ENCODE data around the gene RIN3. TPM values are rescaled to one million over a fixed set of nuclear protein-coding genes. Genes with fewer than 3 reads are reported as not detected.

Gene RIN3
- total RNA-seq, 4 donors from 2014 or later = 15.4 to 53.6 (median 39.7) TPM

DNA sequence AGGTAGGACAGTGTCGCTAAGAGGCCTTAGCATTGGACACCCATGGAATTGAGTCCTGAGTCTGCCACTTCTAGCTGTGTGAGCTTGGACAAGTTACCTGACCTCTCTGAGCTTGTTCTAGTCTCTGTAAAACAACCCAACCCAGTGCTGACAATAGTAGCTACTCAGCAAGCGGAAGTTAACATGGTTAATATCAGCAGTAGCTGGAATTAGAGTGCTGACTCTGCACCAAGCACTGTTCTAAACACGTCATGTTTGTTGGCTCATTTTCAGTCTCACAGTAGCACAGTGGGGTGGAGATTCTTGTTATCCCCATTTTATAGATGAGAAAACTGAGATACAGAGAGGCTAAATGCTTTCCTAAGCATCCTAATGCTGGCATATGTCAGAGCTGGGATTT, 47.5 kb upstream of the RIN3 start:
- no peaks in the 10 kb centered on the region for H3K27me3 ChIP-seq
- peaks cover 0 to 4% (median 2%) of the 10 kb centered on the region in 4 donors for H3K9me3 ChIP-seq
- DNase-seq = no peak
- H3K4me1 ChIP-seq = no peaks in the 10 kb centered on the region
- no peak overlapping the region for H3K27ac ChIP-seq
- H3K4me3 ChIP-seq = no peak overlapping the region
- H3K36me3 ChIP-seq = no peaks in the 10 kb centered on the region
- TF ChIP-seq, protein P1, sequence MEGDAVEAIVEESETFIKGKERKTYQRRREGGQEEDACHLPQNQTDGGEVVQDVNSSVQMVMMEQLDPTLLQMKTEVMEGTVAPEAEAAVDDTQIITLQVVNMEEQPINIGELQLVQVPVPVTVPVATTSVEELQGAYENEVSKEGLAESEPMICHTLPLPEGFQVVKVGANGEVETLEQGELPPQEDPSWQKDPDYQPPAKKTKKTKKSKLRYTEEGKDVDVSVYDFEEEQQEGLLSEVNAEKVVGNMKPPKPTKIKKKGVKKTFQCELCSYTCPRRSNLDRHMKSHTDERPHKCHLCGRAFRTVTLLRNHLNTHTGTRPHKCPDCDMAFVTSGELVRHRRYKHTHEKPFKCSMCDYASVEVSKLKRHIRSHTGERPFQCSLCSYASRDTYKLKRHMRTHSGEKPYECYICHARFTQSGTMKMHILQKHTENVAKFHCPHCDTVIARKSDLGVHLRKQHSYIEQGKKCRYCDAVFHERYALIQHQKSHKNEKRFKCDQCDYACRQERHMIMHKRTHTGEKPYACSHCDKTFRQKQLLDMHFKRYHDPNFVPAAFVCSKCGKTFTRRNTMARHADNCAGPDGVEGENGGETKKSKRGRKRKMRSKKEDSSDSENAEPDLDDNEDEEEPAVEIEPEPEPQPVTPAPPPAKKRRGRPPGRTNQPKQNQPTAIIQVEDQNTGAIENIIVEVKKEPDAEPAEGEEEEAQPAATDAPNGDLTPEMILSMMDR (IDR thresholded peaks at IDR 0.05) = no peak
- TF ChIP-seq POLR2A (IDR thresholded peaks at IDR 0.05) = no peak

DNA sequence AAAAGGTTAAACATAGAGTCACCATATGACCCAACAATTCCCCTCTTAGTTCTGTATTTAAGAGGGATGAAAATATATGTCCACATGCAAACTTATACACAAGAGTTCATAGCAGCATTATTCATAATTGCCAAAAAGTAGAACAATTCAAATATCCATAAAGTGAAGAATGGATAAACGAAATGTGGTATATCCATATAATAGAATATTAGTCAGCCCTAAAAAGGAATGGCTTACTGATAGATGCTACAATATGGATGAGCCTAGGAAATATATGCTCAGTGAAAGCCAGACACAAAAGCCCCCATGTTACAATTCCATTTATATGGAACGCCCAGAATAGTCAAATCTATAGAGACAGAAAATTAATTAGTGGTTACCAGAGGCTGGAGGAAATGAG, 44.1 kb upstream of the RIN3 start:
- TF ChIP-seq, protein P1 (IDR thresholded peaks at IDR 0.05) = no peak
- no peak for TF ChIP-seq POLR2A (IDR thresholded peaks at IDR 0.05)
- DNase-seq = no peak
- Histone ChIP-seq H3K36me3 (no peaks in the 10 kb centered on the region), H3K9me3 (peaks cover 0 to 4% (median 2%) of the 10 kb centered on the region in 4 donors), H3K4me1 (no peaks in the 10 kb centered on the region), H3K27ac (no peak overlapping the region), H3K4me3 (no peak overlapping the region), H3K27me3 (no peaks in the 10 kb centered on the region)

DNA sequence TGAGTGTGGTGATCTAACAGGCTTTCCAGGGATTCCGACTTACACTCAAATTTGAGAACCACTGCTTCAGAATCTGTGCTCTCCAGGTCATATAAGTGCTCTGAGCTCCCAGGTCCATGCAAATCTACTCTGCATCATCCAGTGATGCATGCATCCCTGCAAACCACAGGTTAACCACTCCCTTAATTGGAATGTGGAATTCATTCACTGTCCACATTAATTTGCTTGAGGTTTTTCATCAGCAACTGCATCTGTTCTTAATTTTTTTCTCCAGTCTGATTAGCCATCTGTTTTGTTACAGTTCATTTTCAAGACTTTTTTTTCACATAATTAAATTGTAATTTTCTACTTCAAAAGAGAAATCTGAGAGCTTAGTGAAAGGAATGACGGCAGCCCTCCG, 43.4 kb upstream of the RIN3 start:
- no peak for TF ChIP-seq POLR2A (IDR thresholded peaks at IDR 0.05)
- TF ChIP-seq, protein P1 (IDR thresholded peaks at IDR 0.05) = no peak
- no peak overlapping the region for H3K27ac ChIP-seq

DNA sequence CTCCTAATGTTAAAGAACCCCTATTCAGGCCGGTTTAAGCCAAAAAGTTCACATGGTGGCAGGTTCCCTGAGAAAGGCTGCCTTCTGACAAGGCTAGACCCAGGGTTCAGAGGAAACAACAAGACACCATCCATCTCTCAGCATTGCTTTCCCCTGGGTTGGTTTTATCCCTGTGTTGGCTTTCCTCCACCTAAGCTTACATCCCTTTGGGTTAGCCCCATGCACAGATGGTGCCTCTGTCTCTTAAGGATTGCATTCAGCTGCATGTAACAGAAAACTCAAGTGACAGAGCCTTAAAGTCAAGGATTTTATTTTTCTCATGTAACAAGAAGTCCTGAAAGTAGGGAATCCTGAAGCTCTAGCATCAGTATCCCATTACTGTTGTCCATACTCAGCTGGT, 42.8 kb upstream of the RIN3 start:
- Histone ChIP-seq H3K36me3 (no peaks in the 10 kb centered on the region), H3K4me3 (no peak overlapping the region), H3K4me1 (no peaks in the 10 kb centered on the region), H3K27me3 (no peaks in the 10 kb centered on the region), H3K9me3 (peaks cover 0 to 4% (median 2%) of the 10 kb centered on the region in 4 donors), H3K27ac (no peak overlapping the region)
- no peak for DNase-seq
- no peak for TF ChIP-seq POLR2A (IDR thresholded peaks at IDR 0.05)
- TF ChIP-seq, protein P1 (IDR thresholded peaks at IDR 0.05) = no peak

More for the DNA sequence above, 43.4 kb upstream of the RIN3 start:
- H3K27me3 ChIP-seq = no peaks in the 10 kb centered on the region
- DNase-seq = no peak
- no peaks in the 10 kb centered on the region for H3K4me1 ChIP-seq
- no peak overlapping the region for H3K4me3 ChIP-seq
- H3K9me3 ChIP-seq = peaks cover 0 to 4% (median 2%) of the 10 kb centered on the region in 4 donors
- H3K36me3 ChIP-seq = no peaks in the 10 kb centered on the region

DNA sequence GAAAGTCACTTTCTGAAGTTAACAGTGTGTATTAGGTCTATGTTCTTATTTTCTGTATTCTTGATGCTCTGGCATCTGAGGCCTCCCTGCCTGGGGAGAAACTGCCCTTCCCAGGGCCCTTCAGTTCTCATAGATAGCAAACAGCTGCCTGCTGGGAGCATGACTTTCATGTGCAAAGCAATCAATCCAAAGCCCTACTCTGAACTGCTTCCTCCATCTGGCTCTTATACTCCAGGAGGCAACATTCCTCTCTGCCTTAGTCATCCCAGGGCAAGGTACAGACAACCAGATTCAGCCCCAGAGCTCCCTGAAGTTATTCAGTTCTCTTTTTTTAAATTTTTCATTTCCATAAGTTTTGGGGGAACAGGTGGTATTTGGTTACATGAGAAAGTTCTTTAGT, 41.7 kb upstream of the RIN3 start:
- no peak for TF ChIP-seq POLR2A (IDR thresholded peaks at IDR 0.05)
- TF ChIP-seq, protein P1 (IDR thresholded peaks at IDR 0.05) = no peak
- Histone ChIP-seq H3K36me3 (no peaks in the 10 kb centered on the region), H3K9me3 (peaks cover 0 to 3% (median under 1%) of the 10 kb centered on the region in 4 donors), H3K4me1 (no peaks in the 10 kb centered on the region), H3K27ac (no peak overlapping the region), H3K27me3 (no peaks in the 10 kb centered on the region), H3K4me3 (no peak overlapping the region)
- no peak for DNase-seq

DNA sequence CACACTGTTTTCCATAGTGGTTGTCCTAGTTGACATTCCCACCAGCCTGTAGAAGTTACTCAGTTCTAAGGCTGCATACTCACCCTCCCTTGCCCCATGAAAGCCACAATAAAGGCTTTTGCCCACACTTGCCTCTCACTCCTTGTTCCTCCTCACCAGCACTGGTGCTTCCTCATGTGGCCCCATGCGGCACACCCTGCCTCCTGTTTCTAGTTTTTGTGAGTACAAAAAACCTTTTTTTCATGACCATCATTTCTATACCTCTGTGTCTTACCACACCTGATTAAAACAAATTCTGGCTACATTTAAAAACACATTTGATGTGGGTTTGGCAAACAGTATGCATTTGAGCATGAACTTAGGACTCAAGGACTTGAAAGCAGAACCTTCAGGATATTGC, 40.7 kb upstream of the RIN3 start:
- no peaks in the 10 kb centered on the region for H3K9me3 ChIP-seq
- no peaks in the 10 kb centered on the region for H3K36me3 ChIP-seq
- no peaks in the 10 kb centered on the region for H3K4me1 ChIP-seq
- no peak overlapping the region for H3K4me3 ChIP-seq
- no peaks in the 10 kb centered on the region for H3K27me3 ChIP-seq
- no peak for DNase-seq
- peak overlapping the region in 1 of 4 donors; percentile 11 for H3K27ac ChIP-seq
- no peak for TF ChIP-seq POLR2A (IDR thresholded peaks at IDR 0.05)
- TF ChIP-seq, protein P1 (IDR thresholded peaks at IDR 0.05) = no peak

Data from Peyer's patch (tissue), 4 donors.